GM11168 (cell line): Measurements from ENCODE around the gene SVEP1.

ENCODE experiments used
- in situ Hi-C: fragments of 300-500 bp; cut with MboI; formaldehyde crosslinking; loops from one replicate; pipeline ENCODE4 v1.12.0; 2022; ENCODE audit warnings: low sequenced_read_pairs; ENCODE audit not compliant: unreplicated experiment

SVEP1 gene

GRCh38 chr9:110455860-110456259 is 123.7 kb downstream of the SVEP1 start:
- in situ Hi-C loops: no loop called here

- in situ Hi-C loops: no loop called here
Measured at GRCh38 chr9:110452227-110452801, 127.2 kb downstream of the SVEP1 start.

- in situ Hi-C loops: no loop called here
Measured at GRCh38 chr9:110451726-110452125, 127.8 kb downstream of the SVEP1 start.

- in situ Hi-C loops: loop anchor here (10.0 to 25.0 kb wide), 2 partner anchors 177 to 840 kb away; no protein-coding TSS in a partner anchor
Measured at GRCh38 chr9:110447476-110447875, 132.1 kb downstream of the SVEP1 start.

GRCh38 chr9:110446171-110446570 is 133.4 kb downstream of the SVEP1 start:
- in situ Hi-C loops: loop anchor here (10.0 to 25.0 kb wide), 2 partner anchors 179 to 841 kb away; no protein-coding TSS in a partner anchor

- in situ Hi-C loops: loop anchor here (10.0 to 25.0 kb wide), 2 partner anchors 180 to 842 kb away; no protein-coding TSS in a partner anchor
Measured at GRCh38 chr9:110444911-110445310, 134.6 kb downstream of the SVEP1 start.

GRCh38 chr9:110443866-110444220 is 135.7 kb downstream of the SVEP1 start:
- in situ Hi-C loops: loop anchor here (10.0 to 25.0 kb wide), 2 partner anchors 181 to 843 kb away; no protein-coding TSS in a partner anchor

GRCh38 chr9:110443146-110443865 is 136.2 kb downstream of the SVEP1 start:
- in situ Hi-C loops: loop anchor here (10.0 to 25.0 kb wide), 2 partner anchors 181 to 844 kb away; no protein-coding TSS in a partner anchor

GRCh38 chr9:110440796-110441195 is 138.7 kb downstream of the SVEP1 start:
- in situ Hi-C loops: loop anchor here (10.0 to 25.0 kb wide), 2 partner anchors 184 to 847 kb away; no protein-coding TSS in a partner anchor

GRCh38 chr9:110440172-110440571 is 139.4 kb downstream of the SVEP1 start:
- in situ Hi-C loops: loop anchor here (10.0 to 25.0 kb wide), 2 partner anchors 185 to 847 kb away; no protein-coding TSS in a partner anchor

- in situ Hi-C loops: loop anchor here (25.0 kb wide), 1 partner anchor 855 kb away; no protein-coding TSS in a partner anchor
Measured at GRCh38 chr9:110432253-110432652, 147.3 kb downstream of the SVEP1 start.

- in situ Hi-C loops: loop anchor here (25.0 kb wide), 1 partner anchor 858 kb away; no protein-coding TSS in a partner anchor
Measured at GRCh38 chr9:110429453-110429852, 150.1 kb downstream of the SVEP1 start.

- in situ Hi-C loops: loop anchor here (25.0 kb wide), 1 partner anchor 860 kb away; no protein-coding TSS in a partner anchor
Measured at GRCh38 chr9:110427497-110428104, 151.9 kb downstream of the SVEP1 start.

- in situ Hi-C loops: loop anchor here (25.0 kb wide), 1 partner anchor 861 kb away; no protein-coding TSS in a partner anchor
Measured at GRCh38 chr9:110426052-110426709, 153.4 kb downstream of the SVEP1 start.

- in situ Hi-C loops: no loop called here
Measured at GRCh38 chr9:110414471-110414870, 165.1 kb downstream of the SVEP1 start.

- in situ Hi-C loops: no loop called here
Measured at GRCh38 chr9:110410961-110411360, 168.6 kb downstream of the SVEP1 start.

- in situ Hi-C loops: no loop called here
Measured at GRCh38 chr9:110408598-110408997, 170.9 kb downstream of the SVEP1 start.

GRCh38 chr9:110405858-110406443 is 173.6 kb downstream of the SVEP1 start:
- in situ Hi-C loops: no loop called here

- in situ Hi-C loops: no loop called here
Measured at GRCh38 chr9:110404473-110404872, 175.1 kb downstream of the SVEP1 start.

- in situ Hi-C loops: no loop called here
Measured at GRCh38 chr9:110399983-110400382, 179.6 kb downstream of the SVEP1 start.
